ENCODE results near the gene PIK3C2G. TPM values are rescaled to one million over a fixed set of nuclear protein-coding genes. Genes with fewer than 3 reads are reported as not detected.

PIK3C2G gene
- total and polyA plus RNA-seq, 2 donors from 2014 or later = 4.4 to 5.8 TPM

DNA sequence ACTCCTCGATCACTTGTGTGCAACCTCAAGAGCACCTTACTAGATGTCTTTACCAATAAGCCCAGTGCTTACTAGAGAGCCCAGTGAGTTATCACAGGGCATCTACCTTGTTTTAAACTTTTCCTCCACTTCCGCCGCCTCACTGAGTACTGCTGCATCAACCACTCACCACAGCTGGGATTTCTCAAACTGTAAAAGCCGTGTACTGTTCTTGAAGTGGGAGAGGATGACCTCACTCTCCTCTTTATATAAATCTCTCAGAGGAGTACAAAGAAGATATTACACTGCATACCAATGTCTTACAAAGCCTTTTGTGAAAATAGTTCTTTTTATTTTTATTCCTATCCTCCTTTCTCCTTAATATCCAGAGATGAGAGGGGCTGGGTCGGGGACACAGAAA lies 382.4 kb downstream of the PIK3C2G start:
- peaks cover 0 to 2% (median 0%) of the 10 kb centered on the region in 3 donors for H3K4me1 ChIP-seq (ENCODE audit: control insufficient read depth in 2 of 3, insufficient read depth in 2 of 3, low read depth in 1 of 3, low read length in 3 of 3)
- DNase-seq (peak in 4 of 5 donors; percentile 61 to 94 (median 82)), FAIRE-seq (no peak)
- no peaks in the 10 kb centered on the region for H3K36me3 ChIP-seq (ENCODE audit: control insufficient read depth in 2 of 3, insufficient read depth in 3 of 3, low read length in 3 of 3)
- H3K27me3 ChIP-seq (ENCODE audit: control insufficient read depth, insufficient read depth, low read length) = no peaks in the 10 kb centered on the region
- no peak overlapping the region for H3K27ac ChIP-seq (ENCODE audit: low read depth in 2 of 2, low read length in 2 of 2)
- intact Hi-C loops (cut with DNase I) = no loop called here
- no peak overlapping the region for H3K4me3 ChIP-seq (ENCODE audit: low read length in 3 of 3)
- H3K9me3 ChIP-seq (ENCODE audit: control insufficient read depth in 2 of 3, insufficient read depth in 1 of 3, low read length in 3 of 3) = no peaks in the 10 kb centered on the region
- TF ChIP-seq CTCF (IDR thresholded peaks at IDR 0.05; ENCODE audit: borderline replicate concordance, extremely low read depth, insufficient read depth) = no peak
- H3K9ac ChIP-seq (ENCODE audit: low read length in 3 of 3) = no peak overlapping the region

DNA sequence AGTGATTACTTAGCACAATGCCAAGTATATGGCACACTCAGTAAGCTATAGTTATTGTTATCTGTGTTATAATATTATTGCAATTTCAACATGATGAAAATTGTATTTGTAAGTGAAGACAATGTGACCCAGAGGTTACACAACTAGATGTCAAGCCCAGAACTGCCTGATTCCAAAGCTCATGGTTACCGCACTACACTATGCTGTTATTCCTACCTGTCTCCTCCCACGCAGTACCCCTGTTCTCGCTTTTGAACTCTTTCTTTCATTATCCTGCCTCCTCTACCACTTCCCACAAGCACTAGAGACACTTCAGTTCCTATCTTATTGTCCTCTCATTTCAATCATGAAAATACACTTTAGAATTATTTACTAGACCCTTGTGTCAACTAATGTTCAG lies 383.2 kb downstream of the PIK3C2G start:
- TF ChIP-seq CTCF (IDR thresholded peaks at IDR 0.05; ENCODE audit: borderline replicate concordance, extremely low read depth, insufficient read depth) = no peak
- intact Hi-C loops (cut with DNase I) = no loop called here
- no peak for FAIRE-seq
- Histone ChIP-seq H3K4me3 (ENCODE audit: low read length in 3 of 3) (no peak overlapping the region), H3K36me3 (ENCODE audit: control insufficient read depth in 2 of 3, insufficient read depth in 3 of 3, low read length in 3 of 3) (no peaks in the 10 kb centered on the region), H3K9ac (ENCODE audit: low read length in 3 of 3) (no peak overlapping the region), H3K27me3 (ENCODE audit: control insufficient read depth, insufficient read depth, low read length) (no peaks in the 10 kb centered on the region), H3K9me3 (ENCODE audit: control insufficient read depth in 2 of 3, insufficient read depth in 1 of 3, low read length in 3 of 3) (no peaks in the 10 kb centered on the region), H3K4me1 (ENCODE audit: control insufficient read depth in 2 of 3, insufficient read depth in 2 of 3, low read depth in 1 of 3, low read length in 3 of 3) (peaks cover 0 to 2% (median 0%) of the 10 kb centered on the region in 3 donors), H3K27ac (ENCODE audit: low read depth in 2 of 2, low read length in 2 of 2) (no peak overlapping the region)
- DNase-seq = peak in 1 of 5 donors; percentile 19

DNA sequence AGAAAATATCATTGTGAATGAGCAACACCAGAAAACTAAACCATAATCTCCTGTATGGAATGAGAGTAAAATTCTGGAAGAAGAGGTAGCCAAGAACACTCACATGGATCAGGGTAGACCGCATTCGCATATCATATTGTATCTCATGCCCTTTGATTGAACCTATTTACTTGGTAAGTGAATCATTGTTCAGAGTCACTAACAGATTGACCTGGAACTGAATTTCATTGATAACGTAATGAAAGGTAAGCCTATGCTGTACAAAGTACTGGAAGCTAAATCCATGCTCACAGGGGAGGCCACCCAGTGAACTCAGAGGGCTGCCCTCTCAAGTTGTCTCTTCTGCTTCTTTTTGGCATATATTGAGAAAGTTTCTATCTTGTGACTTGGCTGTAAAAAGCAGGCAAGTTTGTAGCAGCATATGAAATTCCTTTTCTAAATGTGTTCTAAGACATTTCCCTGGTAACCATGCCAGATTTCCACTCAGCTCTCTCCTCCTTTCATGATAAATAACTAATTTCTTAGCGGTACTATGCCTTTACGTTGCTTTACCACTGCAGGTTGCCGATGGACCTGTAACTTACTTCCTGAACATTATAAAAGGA lies 385.1 kb downstream of the PIK3C2G start:
- Histone ChIP-seq H3K36me3 (ENCODE audit: control insufficient read depth in 2 of 3, insufficient read depth in 3 of 3, low read length in 3 of 3) (no peaks in the 10 kb centered on the region), H3K9ac (ENCODE audit: low read length in 3 of 3) (no peak overlapping the region), H3K27me3 (ENCODE audit: control insufficient read depth, insufficient read depth, low read length) (no peaks in the 10 kb centered on the region), H3K4me3 (ENCODE audit: low read length in 3 of 3) (no peak overlapping the region), H3K9me3 (ENCODE audit: control insufficient read depth in 2 of 3, insufficient read depth in 1 of 3, low read length in 3 of 3) (no peaks in the 10 kb centered on the region), H3K4me1 (ENCODE audit: control insufficient read depth in 2 of 3, insufficient read depth in 2 of 3, low read depth in 1 of 3, low read length in 3 of 3) (peaks cover 0 to 2% (median 0%) of the 10 kb centered on the region in 3 donors), H3K27ac (ENCODE audit: low read depth in 2 of 2, low read length in 2 of 2) (no peak overlapping the region)
- FAIRE-seq = no peak
- no peak for TF ChIP-seq CTCF (IDR thresholded peaks at IDR 0.05; ENCODE audit: borderline replicate concordance, extremely low read depth, insufficient read depth)
- no peak for DNase-seq
- intact Hi-C loops (cut with DNase I) = no loop called here

DNA sequence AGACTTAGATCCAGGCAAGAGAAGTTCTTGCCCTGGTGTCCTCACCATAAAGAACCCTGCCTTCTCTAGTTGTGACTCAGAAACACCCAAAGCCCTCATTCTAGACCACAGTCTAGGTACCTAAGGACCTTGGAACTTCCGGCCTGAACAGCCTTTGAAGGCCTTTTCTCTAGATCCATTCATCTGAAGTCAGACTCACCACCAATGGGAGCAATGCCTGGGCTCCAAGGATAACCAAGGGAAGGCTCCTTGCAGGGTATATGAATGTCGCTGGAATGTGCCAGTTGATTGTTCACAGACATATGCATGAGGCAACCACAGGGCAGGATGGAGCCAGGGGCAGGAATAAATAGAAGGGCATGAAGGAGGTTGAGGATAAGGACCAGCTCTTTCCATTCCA lies 390.2 kb downstream of the PIK3C2G start:
- DNase-seq (no peak), FAIRE-seq (no peak)
- Histone ChIP-seq H3K9me3 (ENCODE audit: control insufficient read depth in 2 of 3, insufficient read depth in 1 of 3, low read length in 3 of 3) (no peaks in the 10 kb centered on the region), H3K27ac (ENCODE audit: low read depth in 2 of 2, low read length in 2 of 2) (no peak overlapping the region), H3K36me3 (ENCODE audit: control insufficient read depth in 2 of 3, insufficient read depth in 3 of 3, low read length in 3 of 3) (no peaks in the 10 kb centered on the region), H3K9ac (ENCODE audit: low read length in 3 of 3) (no peak overlapping the region), H3K27me3 (ENCODE audit: control insufficient read depth, insufficient read depth, low read length) (no peaks in the 10 kb centered on the region), H3K4me1 (ENCODE audit: control insufficient read depth in 2 of 3, insufficient read depth in 2 of 3, low read depth in 1 of 3, low read length in 3 of 3) (no peaks in the 10 kb centered on the region), H3K4me3 (ENCODE audit: low read length in 3 of 3) (no peak overlapping the region)
- no peak for TF ChIP-seq CTCF (IDR thresholded peaks at IDR 0.05; ENCODE audit: borderline replicate concordance, extremely low read depth, insufficient read depth)
- intact Hi-C loops (cut with DNase I) = no loop called here

All from kidney (tissue), 14 donors.